AG09319 (cell line): ENCODE results near the gene PRELID3B.
"Not testable (repeated sequence)": the region's sequence is repeated elsewhere in the genome, so short reads cannot be mapped to it uniquely, and the experiment has no call there.

Experiments used
- DNase-seq: peaks from one replicate; pipeline ENCODE4 v3.0.0-alpha.2; 2010; ENCODE audit warnings: low read depth; ENCODE audit errors: extremely low read depth
- CTCF ChIP-seq: IDR thresholded peaks from 2 replicates; pipeline ENCODE4 v1.5.1; 2011; ENCODE audit warnings: low read depth, mild to moderate bottlenecking, inconsistent platforms, low read length, moderate library complexity

Gene PRELID3B

GRCh38 chr20:59042796-59043631 lies 428 bp upstream of the PRELID3B start:
- DNase-seq = peak; percentile 80
- TF ChIP-seq CTCF = no peak

- DNase-seq = not testable (repeated sequence)
Measured at GRCh38 chr20:59041487-59041886, 1.1 kb downstream of the PRELID3B start.

- TF ChIP-seq CTCF = no peak
Measured at GRCh38 chr20:59040667-59041066, 1.9 kb downstream of the PRELID3B start.

GRCh38 chr20:59039233-59039632 lies 3.4 kb downstream of the PRELID3B start:
- no peak for DNase-seq
- no peak for TF ChIP-seq CTCF

More at GRCh38 chr20:59040667-59041066, 1.9 kb downstream of the PRELID3B start:
- DNase-seq = no peak

GRCh38 chr20:59037386-59037785 lies 5.2 kb downstream of the PRELID3B start:
- TF ChIP-seq CTCF = no peak
- DNase-seq = no peak

- DNase-seq = no peak
- TF ChIP-seq CTCF = no peak
Measured at GRCh38 chr20:59035381-59035780, 7.2 kb downstream of the PRELID3B start.

GRCh38 chr20:59033616-59034165 lies 8.9 kb downstream of the PRELID3B start:
- no peak for TF ChIP-seq CTCF
- DNase-seq = no peak
